Heart right ventricle (tissue), 16 donors: ENCODE measurements around the gene PSD4. TPM values are rescaled to one million over a fixed set of nuclear protein-coding genes. Genes with fewer than 3 reads are reported as not detected.

Source experiments
- ATAC-seq, 8 donors: fragments of 200-7000 bp; cut with Tn5 transposase; one replicate each; pipeline ENCODE4 v1.9.1; 2020; ENCODE audit warnings: mild to moderate bottlenecking in 8 of 8, moderate library complexity in 8 of 8, moderate number of reproducible peaks in 1 of 8
- DNase-seq, 2 donors: peaks; one replicate each; pipeline ENCODE4 v3.0.0-alpha.2; 2020
- H3K27ac ChIP-seq, 10 donors: fragments of 200-600 bp; sonication (generic) in 2 of 10; one replicate each; pipeline versions ENCODE4 v1.5.0 to v1.8.0; 2020 to 2022; ENCODE audit warnings: mild to moderate bottlenecking in 3 of 10
- H3K27me3 ChIP-seq, 7 donors: fragments of 200-600 bp; one replicate each; pipeline ENCODE4 v1.8.0; 2021 to 2022; ENCODE audit warnings: mild to moderate bottlenecking in 2 of 7
- H3K36me3 ChIP-seq, 9 donors: fragments of 200-600 bp; sonication (generic) in 1 of 9; one replicate each; pipeline versions ENCODE4 v1.5.0 to v1.8.0; 2020 to 2022; ENCODE audit warnings: mild to moderate bottlenecking in 2 of 9
- H3K4me1 ChIP-seq, 9 donors: fragments of 200-600 bp; sonication (generic) in 1 of 9; one replicate each; pipeline versions ENCODE4 v1.5.0 to v1.8.0; 2020 to 2022; ENCODE audit warnings: mild to moderate bottlenecking in 4 of 9
- H3K4me3 ChIP-seq, 10 donors: fragments of 200-600 bp; sonication (generic) in 2 of 10; one replicate each; pipeline versions ENCODE4 v1.5.0 to v1.8.0; 2020 to 2022; ENCODE audit warnings: mild to moderate bottlenecking in 7 of 10, moderate library complexity in 2 of 10
- H3K9me3 ChIP-seq, 11 donors: fragments of 200-600 bp in 10 of 11; sonication (generic) in 2 of 11; one replicate each; pipeline versions ENCODE4 v1.5.0 to v1.8.0; 2013 to 2022; ENCODE audit warnings: mild to moderate bottlenecking in 2 of 11, control low read depth in 1 of 11, moderate library complexity in 1 of 11
- CTCF ChIP-seq, 9 donors: fragments of 200-600 bp; sonication (generic) in 2 of 9; IDR thresholded peaks; one replicate each; pipeline versions ENCODE4 v1.5.0 to v1.8.0; 2021 to 2022; ENCODE audit warnings: antibody characterized with exemption in 9 of 9, mild to moderate bottlenecking in 5 of 9, moderate library complexity in 1 of 9
- WGBS, 2 donors: extraction: QIAGEN DNeasy Blood & Tissue Kit; methylation state at CpG; one replicate each; pipeline ENCODE4 v1.1.7; 2013; ENCODE audit warnings: inconsistent platforms in 1 of 2; 5-methylcytosine and 5-hydroxymethylcytosine counted together
- intact Hi-C, 10 donors: fragments of 100-400 bp; cut with DNase I; formaldehyde crosslinking; loops; one replicate each; pipeline versions ENCODE4 v1.11.1 to v1.14.2; 2022
- polyA plus RNA-seq, 2 donors: library from polyadenylated mRNA; stranded (reverse); fragments of 200-250 nt; gene quantifications; one replicate each; pipeline ENCODE4 v1.2.3, GENCODE V29; 2013
- total RNA-seq, 10 donors: library from RNA; stranded (reverse); fragmentation: NEBNext Ultra II Directional in 3 of 10; extraction: Animal tissue kit (Norgen Biotek cat#: 25700) in 3 of 10; gene quantifications; one replicate each; pipeline versions ENCODE4 v1.2.1 to v1.2.4, GENCODE V29; 2021 to 2023
- donor health status: Arrhythmogenic right ventricular cardiomyopathy.
- donor health status: ischemic (EF 13 %, LVEDD 7.1; RV severe dilation, severe dysfunction).
- donor health status: healthy with polysubstance abuse.
- donor health status: DM: no; HTN: yes; CAD: no.
- donor health status: DM: no; HTN: no; CAD: no.
- donor health status: ischemic (EF 25% LVEDD 6.9; RV normal size, moderate dysfunction).
- donor health status: ischemic (EF 25% LVEDD 5.7; RV mildly dilated, moderate dysfunction).
- donor health status: healthy.
- donor health status: DM: yes; HTN: yes; CAD: no.
- donor health status: Ischemic cardiomyopathy.
- donor health status: ischemic (EF 35%, LVEDD 5.7; RV mildly dilated, moderate dysfunction).
- donor health status: nonischemic (EF 11% LVEDD 7.7; RV severe dilation, severe dysfunction).
- donor health status: DM: yes; HTN: yes; CAD: no.
- donor health status: PGD.
- donor health status: ischemic (EF 29% LVEDD 5.4; RV normal size, mild dysfunction).
- donor health status: nonischemic (EF 23%, LVEDD 6.1; RV moderate dilation, normal function).

Gene PSD4
- total and polyA plus RNA-seq, 12 donors, result 1.0 to 13.0 (median 1.7) TPM

- WGBS, 2 donors, result 87 to 89% methylated on average over 6 of the region's 6 CpGs
- Histone ChIP-seq H3K4me3 (no peak overlapping the region), H3K36me3 (no peaks in the 10 kb centered on the region), H3K9me3 (no peaks in the 10 kb centered on the region), H3K4me1 (peaks cover 7 to 41% (median 27%) of the 10 kb centered on the region in 9 donors), H3K27ac (peak overlapping the region in 3 of 10 donors; percentile 19 to 85 (median 26)), H3K27me3 (no peaks in the 10 kb centered on the region)
- no peak for TF ChIP-seq CTCF (IDR thresholded peaks at IDR 0.05)
- peak in 5 of 8 donors; percentile 30 to 66 (median 46) for ATAC-seq
- peak; percentile 38 to 51 for DNase-seq
- intact Hi-C loops, result loop anchor here in 1 of 10 donors (2.0 kb wide), 1 partner anchor 17 kb away; no protein-coding TSS in a partner anchor
Observed at GRCh38 chr2:113219889-113220641, 46.3 kb downstream of the PSD4 start.

GRCh38 chr2:113220970-113221708, 47.4 kb downstream of the PSD4 start:
- H3K9me3 ChIP-seq, result no peaks in the 10 kb centered on the region
- peaks cover 7 to 41% (median 27%) of the 10 kb centered on the region in 9 donors for H3K4me1 ChIP-seq
- H3K27ac ChIP-seq, result no peak overlapping the region
- no peaks in the 10 kb centered on the region for H3K36me3 ChIP-seq
- DNase-seq (no peak), ATAC-seq (no peak)
- H3K4me3 ChIP-seq, result no peak overlapping the region
- no peak for TF ChIP-seq CTCF (IDR thresholded peaks at IDR 0.05)
- H3K27me3 ChIP-seq, result no peaks in the 10 kb centered on the region
- WGBS, 2 donors, result 84 to 89% methylated on average over 6 of the region's 6 CpGs
- intact Hi-C loops, result no loop called here

- ATAC-seq, result no peak
- Histone ChIP-seq H3K36me3 (no peaks in the 10 kb centered on the region), H3K27me3 (no peaks in the 10 kb centered on the region), H3K4me1 (peaks cover 7 to 36% (median 22%) of the 10 kb centered on the region in 9 donors), H3K27ac (no peak overlapping the region), H3K9me3 (no peaks in the 10 kb centered on the region), H3K4me3 (no peak overlapping the region)
- WGBS, 2 donors, result 74% methylated on average over 6 of the region's 6 CpGs
- TF ChIP-seq CTCF (IDR thresholded peaks at IDR 0.05), result no peak
- intact Hi-C loops, result no loop called here
- no peak for DNase-seq
Observed at GRCh38 chr2:113221846-113222245, 48.1 kb downstream of the PSD4 start.

GRCh38 chr2:113223813-113224212, 50.0 kb downstream of the PSD4 start:
- no peak for TF ChIP-seq CTCF (IDR thresholded peaks at IDR 0.05)
- peaks cover 0 to 16% (median 7%) of the 10 kb centered on the region in 9 donors for H3K4me1 ChIP-seq
- intact Hi-C loops, result no loop called here
- no peaks in the 10 kb centered on the region for H3K9me3 ChIP-seq
- H3K36me3 ChIP-seq, result no peaks in the 10 kb centered on the region
- ATAC-seq (no peak), DNase-seq (no peak)
- H3K4me3 ChIP-seq, result no peak overlapping the region
- WGBS, 2 donors, result 95 to 98% methylated on average over 1 of the region's 1 CpG
- H3K27ac ChIP-seq, result no peak overlapping the region
- H3K27me3 ChIP-seq, result no peaks in the 10 kb centered on the region
